Right ventricle myocardium inferior (tissue), 1 donor: ENCODE results near the gene SCYGR6. TPM values are rescaled to one million over a fixed set of nuclear protein-coding genes. Genes with fewer than 3 reads are reported as not detected.

ENCODE experiments used
- ATAC-seq: fragments of 200-7000 bp; cut with Tn5 transposase; one replicate; pipeline ENCODE4 v1.9.1; 2020; ENCODE audit warnings: mild to moderate bottlenecking, moderate library complexity
- DNase-seq: peaks from one replicate; pipeline ENCODE4 v3.0.0; 2021; ENCODE audit errors: missing footprints
- intact Hi-C: fragments of 100-400 bp; cut with DNase I; formaldehyde crosslinking; loops from one replicate; pipeline ENCODE4 v1.11.0; 2022
- total RNA-seq: library from RNA; stranded (reverse); fragmentation: NEBNext Ultra II Directional; extraction: Animal tissue kit (Norgen Biotek cat#: 25700); gene quantifications from one replicate; pipeline ENCODE4 v1.2.1, GENCODE V29; 2021
- donor health status: DM: no; HTN: yes; CAD: no; lungs with severe emphysema.

SCYGR6 gene
- total RNA-seq, 1 donor from 2014 or later = not detected

- intact Hi-C loops = no loop called here
- peak; percentile 96 for ATAC-seq
- peak; percentile 93 for DNase-seq
Measured at GRCh38 chr2:227717687-227718567, 6.6 kb downstream of the SCYGR6 start, which contains the start of gene SLC19A3. Gene SLC19A3, minus strand, starts transcription at chr2:227718028. Its CDS starts 15,710 bp downstream, at chr2:227702318.

- DNase-seq (no peak), ATAC-seq (no peak)
- intact Hi-C loops = no loop called here
Measured at GRCh38 chr2:227716501-227716900, 8.1 kb downstream of the SCYGR6 start.

DNA sequence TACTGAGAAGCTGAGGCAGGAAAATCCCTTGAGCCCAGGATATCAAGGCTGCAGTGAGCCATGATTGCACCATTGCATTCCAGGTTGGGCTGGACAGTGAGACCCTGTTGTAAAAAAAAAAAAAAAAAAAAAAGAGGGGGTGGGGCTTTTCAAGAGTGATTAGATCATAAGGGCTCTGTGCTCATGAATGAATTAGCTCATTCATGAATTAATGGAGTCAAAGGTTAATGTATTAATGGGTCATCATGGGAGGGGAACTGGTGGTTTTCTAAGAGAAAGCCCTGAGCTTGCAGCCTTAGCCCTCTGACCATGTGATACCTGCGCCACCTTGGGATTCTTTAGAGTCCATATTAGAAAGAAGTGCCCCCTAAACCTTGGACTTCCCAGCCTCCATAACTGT lies 11.3 kb downstream of the SCYGR6 start:
- no peak for ATAC-seq
- no peak for DNase-seq
- intact Hi-C loops = no loop called here

- DNase-seq (no peak), ATAC-seq (no peak)
- intact Hi-C loops = no loop called here
Measured at GRCh38 chr2:227710986-227711385, 13.6 kb downstream of the SCYGR6 start.

GRCh38 chr2:227707390-227707789 lies 17.2 kb downstream of the SCYGR6 start:
- ATAC-seq (no peak), DNase-seq (no peak)
- intact Hi-C loops = no loop called here

GRCh38 chr2:227706859-227707258 lies 17.7 kb downstream of the SCYGR6 start:
- no peak for DNase-seq
- intact Hi-C loops = no loop called here
- no peak for ATAC-seq

DNA sequence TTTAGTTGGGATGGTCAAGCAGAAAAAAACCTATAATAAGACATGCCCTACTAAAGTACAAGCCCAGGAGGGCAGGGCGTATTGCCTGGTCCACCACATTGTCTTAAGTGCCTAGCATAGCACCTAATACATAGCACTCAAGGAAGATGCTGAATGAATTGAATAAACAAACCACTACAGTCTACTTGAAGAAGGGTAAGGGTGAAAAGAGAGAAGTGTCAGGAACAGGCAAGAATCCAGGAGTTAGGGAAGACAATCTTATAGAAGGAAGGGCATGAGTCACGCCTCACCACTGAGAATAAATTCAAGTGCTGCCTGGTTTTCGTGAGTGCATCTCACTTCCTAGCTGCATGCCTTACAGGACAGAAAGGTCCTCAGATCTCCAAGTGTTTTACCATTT lies 20.6 kb downstream of the SCYGR6 start:
- no peak for ATAC-seq
- DNase-seq = no peak
- intact Hi-C loops = no loop called here

- ATAC-seq (no peak), DNase-seq (no peak)
- intact Hi-C loops = no loop called here
Measured at GRCh38 chr2:227703280-227703732, 21.3 kb downstream of the SCYGR6 start.

GRCh38 chr2:227701556-227701955 lies 23.0 kb downstream of the SCYGR6 start:
- DNase-seq (no peak), ATAC-seq (no peak)
- intact Hi-C loops = no loop called here

GRCh38 chr2:227696990-227697679 lies 27.4 kb downstream of the SCYGR6 start:
- DNase-seq (no peak), ATAC-seq (no peak)
- intact Hi-C loops = no loop called here

DNA sequence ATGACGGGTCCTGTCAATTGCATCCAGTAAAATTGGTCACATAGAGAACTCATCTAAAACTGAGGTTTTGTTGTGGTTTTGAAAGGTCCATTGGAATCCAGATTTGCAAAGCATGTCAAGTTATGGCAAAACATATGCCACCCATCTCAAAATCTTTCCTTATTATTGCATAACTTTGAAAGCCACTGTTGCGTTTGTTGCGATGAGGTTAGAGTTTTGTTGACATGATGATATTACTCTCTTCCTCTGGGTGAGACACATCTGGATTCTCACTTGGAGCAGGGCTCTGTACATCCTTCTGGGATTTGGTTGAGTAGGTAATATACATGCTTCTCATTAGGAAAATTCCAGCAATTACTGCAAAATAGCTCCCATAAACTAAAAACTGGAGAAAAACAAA lies 37.4 kb downstream of the SCYGR6 start:
- peak; percentile 73 for ATAC-seq
- DNase-seq = no peak
- intact Hi-C loops = no loop called here

DNA sequence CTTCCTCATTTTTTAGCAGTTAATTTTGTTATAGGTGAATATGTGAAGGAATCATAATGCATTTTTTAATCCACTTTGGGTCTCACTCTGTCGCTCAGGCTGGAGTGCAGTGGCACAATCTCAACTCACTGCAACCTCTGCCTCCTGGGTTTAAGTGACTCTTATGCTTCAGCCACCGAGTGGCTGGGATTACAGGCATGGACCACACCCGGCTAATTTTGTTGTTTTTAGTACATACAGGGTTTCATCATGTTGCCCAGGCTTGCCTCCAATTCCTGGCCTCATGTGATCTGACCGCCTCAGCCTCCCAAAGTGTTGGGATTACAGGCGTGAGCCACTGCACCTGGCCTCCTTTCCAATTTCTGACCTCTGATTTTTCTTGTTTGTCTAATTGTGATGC lies 40.3 kb downstream of the SCYGR6 start:
- DNase-seq (no peak), ATAC-seq (no peak)
- intact Hi-C loops = no loop called here

GRCh38 chr2:227677928-227678327 lies 46.6 kb downstream of the SCYGR6 start:
- DNase-seq (no peak), ATAC-seq (no peak)
- intact Hi-C loops = no loop called here

GRCh38 chr2:227674485-227674884 lies 50.1 kb downstream of the SCYGR6 start:
- intact Hi-C loops = no loop called here
- no peak for DNase-seq
- ATAC-seq = no peak

Other genes with a start within 250 kb of the SCYGR6 start
- not detected for gene SCYGR2, start 125.9 kb downstream of the SCYGR6 start, total RNA-seq
- not detected for gene SCYGR3, start 109.9 kb downstream of the SCYGR6 start, total RNA-seq
- not detected for gene SCYGR4, start 107.3 kb downstream of the SCYGR6 start, total RNA-seq
- not detected for gene SCYGR5, start 58.0 kb downstream of the SCYGR6 start, total RNA-seq
- 4.5 TPM for gene SLC19A3, start 6.7 kb downstream of the SCYGR6 start, total RNA-seq
- not detected for gene SCYGR7, start 3.6 kb upstream of the SCYGR6 start, total RNA-seq
- not detected for gene SCYGR8, start 21.1 kb upstream of the SCYGR6 start, total RNA-seq
- not detected for gene CCL20, start 89.1 kb upstream of the SCYGR6 start, total RNA-seq
- gene DAW1, start 146.9 kb upstream of the SCYGR6 start, total RNA-seq = not detected